Measurements from ENCODE around the gene MPIG6B.

DNA sequence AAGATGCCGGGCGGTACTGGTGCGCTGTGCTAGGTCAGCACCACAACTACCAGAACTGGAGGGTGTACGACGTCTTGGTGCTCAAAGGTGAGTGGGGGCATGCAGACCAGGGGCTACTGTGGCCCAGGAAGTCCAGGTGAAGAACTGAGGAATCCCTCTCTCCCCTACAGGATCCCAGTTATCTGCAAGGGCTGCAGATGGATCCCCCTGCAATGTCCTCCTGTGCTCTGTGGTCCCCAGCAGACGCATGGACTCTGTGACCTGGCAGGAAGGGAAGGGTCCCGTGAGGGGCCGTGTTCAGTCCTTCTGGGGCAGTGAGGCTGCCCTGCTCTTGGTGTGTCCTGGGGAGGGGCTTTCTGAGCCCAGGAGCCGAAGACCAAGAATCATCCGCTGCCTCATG is 15.5 kb upstream of the MPIG6B start:
- TF ChIP-seq POLR2AphosphoS5 (IDR thresholded peaks at IDR 0.05): no peak
- TF ChIP-seq CTCF (IDR thresholded peaks at IDR 0.05): no peak

Data from upper lobe of left lung (tissue), 4 donors.